ENCODE data around the gene ZFAND3. TPM values are rescaled to one million over a fixed set of nuclear protein-coding genes. Genes with fewer than 3 reads are reported as not detected.
A peak's percentile ranks its signal among the peaks of the same experiment; 100 is the strongest.

Gene ZFAND3
- total RNA-seq, 1 donor from 2014 or later = 45.7 TPM

GRCh38 chr6:38004908-38005307 lies 185.4 kb downstream of the ZFAND3 start:
- DNase-seq = no peak

- DNase-seq = no peak
Measured at GRCh38 chr6:38011937-38012336, 192.4 kb downstream of the ZFAND3 start.

GRCh38 chr6:38012573-38012972 lies 193.0 kb downstream of the ZFAND3 start:
- DNase-seq = peak; percentile 38

- DNase-seq = no peak
Measured at GRCh38 chr6:38015341-38015740, 195.8 kb downstream of the ZFAND3 start.

GRCh38 chr6:38016824-38017223 lies 197.3 kb downstream of the ZFAND3 start:
- no peak for DNase-seq

GRCh38 chr6:38018755-38019165 lies 199.2 kb downstream of the ZFAND3 start:
- DNase-seq = no peak

- DNase-seq = peak; percentile 62
Measured at GRCh38 chr6:38020593-38020992, 201.1 kb downstream of the ZFAND3 start.

- no peak for DNase-seq
Measured at GRCh38 chr6:38021029-38021428, 201.5 kb downstream of the ZFAND3 start.

- DNase-seq = no peak
Measured at GRCh38 chr6:38021571-38021970, 202.0 kb downstream of the ZFAND3 start.

GRCh38 chr6:38022688-38023087 lies 203.2 kb downstream of the ZFAND3 start:
- DNase-seq = no peak

GRCh38 chr6:38024908-38025307 lies 205.4 kb downstream of the ZFAND3 start:
- DNase-seq = no peak

GRCh38 chr6:38025451-38025850 lies 205.9 kb downstream of the ZFAND3 start:
- DNase-seq = no peak

- DNase-seq = peak; percentile 24
Measured at GRCh38 chr6:38027685-38028373, 208.3 kb downstream of the ZFAND3 start.

GRCh38 chr6:38030380-38030779 lies 210.9 kb downstream of the ZFAND3 start:
- DNase-seq = no peak

- no peak for DNase-seq
Measured at GRCh38 chr6:38032797-38033196, 213.3 kb downstream of the ZFAND3 start.

- no peak for DNase-seq
Measured at GRCh38 chr6:38033442-38033982, 214.0 kb downstream of the ZFAND3 start.

- peak; percentile 49 for DNase-seq
Measured at GRCh38 chr6:38034274-38034914, 214.9 kb downstream of the ZFAND3 start.

- DNase-seq = no peak
Measured at GRCh38 chr6:38035478-38035877, 216.0 kb downstream of the ZFAND3 start.

- no peak for DNase-seq
Measured at GRCh38 chr6:38039502-38039901, 220.0 kb downstream of the ZFAND3 start.

GRCh38 chr6:38040254-38040653 lies 220.7 kb downstream of the ZFAND3 start:
- no peak for DNase-seq

- DNase-seq = no peak
Measured at GRCh38 chr6:38043259-38043753, 223.8 kb downstream of the ZFAND3 start.

- no peak for DNase-seq
Measured at GRCh38 chr6:38045701-38046305, 226.3 kb downstream of the ZFAND3 start.

- DNase-seq = no peak
Measured at GRCh38 chr6:38047562-38047961, 228.0 kb downstream of the ZFAND3 start.
